HG02938 (cell line): ENCODE measurements around the gene LGR5.
"Not testable (repeated sequence)": the region's sequence is repeated elsewhere in the genome, so short reads cannot be mapped to it uniquely, and the experiment has no call there.

Source experiments
- ATAC-seq: cut with Tn5 transposase; IDR thresholded peaks from one replicate; pipeline ENCODE4 v1.9.1; 2021; ENCODE audit warnings: mild to moderate bottlenecking, moderate library complexity; ENCODE audit not compliant: unreplicated experiment

The LGR5 gene

GRCh38 chr12:71541583-71541982, 102.0 kb downstream of the LGR5 start:
- no peak for ATAC-seq

GRCh38 chr12:71546322-71546861, 106.8 kb downstream of the LGR5 start:
- ATAC-seq = no peak

GRCh38 chr12:71548893-71549292, 109.3 kb downstream of the LGR5 start:
- no peak for ATAC-seq

GRCh38 chr12:71551529-71551928, 111.9 kb downstream of the LGR5 start:
- no peak for ATAC-seq

- no peak for ATAC-seq
Observed at GRCh38 chr12:71552728-71553501, 113.3 kb downstream of the LGR5 start.

- no peak for ATAC-seq
Observed at GRCh38 chr12:71555191-71555590, 115.6 kb downstream of the LGR5 start.

- ATAC-seq = not testable (repeated sequence)
Observed at GRCh38 chr12:71555789-71556188, 116.2 kb downstream of the LGR5 start.

GRCh38 chr12:71556448-71556847, 116.8 kb downstream of the LGR5 start:
- ATAC-seq = no peak

- no peak for ATAC-seq
Observed at GRCh38 chr12:71556875-71557274, 117.3 kb downstream of the LGR5 start.

GRCh38 chr12:71558445-71558844, 118.8 kb downstream of the LGR5 start:
- ATAC-seq = no peak

- no peak for ATAC-seq
Observed at GRCh38 chr12:71562676-71563595, 123.3 kb downstream of the LGR5 start.

GRCh38 chr12:71565535-71565934, 125.9 kb downstream of the LGR5 start:
- no peak for ATAC-seq

- no peak for ATAC-seq
Observed at GRCh38 chr12:71566655-71567054, 127.1 kb downstream of the LGR5 start.

- ATAC-seq = no peak
Observed at GRCh38 chr12:71567537-71567936, 127.9 kb downstream of the LGR5 start.

- ATAC-seq = not testable (repeated sequence)
Observed at GRCh38 chr12:71569885-71570284, 130.3 kb downstream of the LGR5 start.

GRCh38 chr12:71576496-71576895, 136.9 kb downstream of the LGR5 start:
- ATAC-seq = no peak

- ATAC-seq = no peak
Observed at GRCh38 chr12:71578694-71579258, 139.2 kb downstream of the LGR5 start.

GRCh38 chr12:71581206-71581605, 141.6 kb downstream of the LGR5 start:
- no peak for ATAC-seq

GRCh38 chr12:71582925-71583324, 143.3 kb downstream of the LGR5 start:
- ATAC-seq = no peak

- ATAC-seq = no peak
Observed at GRCh38 chr12:71584356-71584755, 144.8 kb downstream of the LGR5 start.

- no peak for ATAC-seq
Observed at GRCh38 chr12:71585218-71585617, 145.6 kb downstream of the LGR5 start.
